Loucy (cell line): Measurements from ENCODE around the gene KIF16B.

Experiments used
- H2AFZ ChIP-seq: fragments of 200-600 bp; sonication (generic); 2 replicates; pipeline ENCODE4 v1.6.0; 2016; ENCODE audit warnings: antibody characterized with exemption, mild to moderate bottlenecking, low read length, moderate library complexity
- H3F3A ChIP-seq: fragments of 200-600 bp; 2 replicates; pipeline ENCODE4 v1.6.0; 2016; ENCODE audit warnings: antibody characterized with exemption, low read depth, mild to moderate bottlenecking
- H3K27me3 ChIP-seq: fragments of 200-600 bp; sonication (generic); 2 replicates; pipeline ENCODE4 v1.6.1; 2014; ENCODE audit warnings: low read length, mild to moderate bottlenecking; ENCODE audit not compliant: insufficient read depth, poor library complexity, severe bottlenecking
- H3K36me3 ChIP-seq: fragments of 200-600 bp; sonication (generic); 2 replicates; pipeline ENCODE4 v1.6.1; 2016; ENCODE audit warnings: low read length; ENCODE audit not compliant: insufficient read depth
- H3K4me1 ChIP-seq: fragments of 200-600 bp; sonication (generic); 2 replicates; pipeline ENCODE4 v1.5.1; 2014; ENCODE audit warnings: low read length, mild to moderate bottlenecking; ENCODE audit not compliant: insufficient read depth, poor library complexity, severe bottlenecking
- H3K4me2 ChIP-seq: fragments of 200-600 bp; sonication (generic); 2 replicates; pipeline ENCODE4 v1.6.0; 2014; ENCODE audit warnings: antibody characterized with exemption, low read length, low read depth, mild to moderate bottlenecking; ENCODE audit not compliant: poor library complexity, severe bottlenecking
- H3K4me3 ChIP-seq: fragments of 200-600 bp; sonication (generic); 2 replicates; pipeline ENCODE4 v1.5.1; 2014; ENCODE audit warnings: low read length, mild to moderate bottlenecking, mixed read lengths; ENCODE audit not compliant: poor library complexity, severe bottlenecking
- H3K79me2 ChIP-seq: fragments of 200-600 bp; sonication (generic); 2 replicates; pipeline ENCODE4 v1.6.1; 2014; ENCODE audit warnings: low read length; ENCODE audit not compliant: insufficient read depth
- H3K9ac ChIP-seq: fragments of 200-600 bp; sonication (generic); 2 replicates; pipeline ENCODE4 v1.6.0; 2014; ENCODE audit warnings: mild to moderate bottlenecking, low read depth, low read length, moderate library complexity; ENCODE audit not compliant: poor library complexity, severe bottlenecking
- H3K9me2 ChIP-seq: fragments of 200-600 bp; sonication (generic); replicated peaks from 2 replicates; pipeline ENCODE4 v1.6.1; 2016; ENCODE audit warnings: low read depth, low read length, mixed read lengths
- H3K9me3 ChIP-seq: fragments of 200-600 bp; sonication (generic); 2 replicates; pipeline ENCODE4 v1.6.1; 2014; ENCODE audit warnings: mild to moderate bottlenecking, antibody characterized with exemption, low read length, low read depth; ENCODE audit not compliant: insufficient read depth
- H4K20me1 ChIP-seq: fragments of 200-600 bp; sonication (generic); 2 replicates; pipeline ENCODE4 v1.6.0; 2014; ENCODE audit warnings: antibody characterized with exemption, low read length, mild to moderate bottlenecking; ENCODE audit not compliant: insufficient read depth, poor library complexity, severe bottlenecking
- EZH2phosphoT487 ChIP-seq: fragments of 200-600 bp; IDR thresholded peaks from 2 replicates; pipeline ENCODE4 v1.6.1; 2018; ENCODE audit warnings: antibody characterized with exemption, mild to moderate bottlenecking, moderate library complexity, borderline replicate concordance
- TF ChIP-seq, protein P1 (sequence below): fragments of 200-600 bp; sonication (generic); conservative IDR thresholded peaks from 2 replicates; pipeline ENCODE4 v1.5.1; 2014; ENCODE audit warnings: mild to moderate bottlenecking, antibody characterized with exemption, low read length

The KIF16B gene

GRCh38 chr20:16621435-16622141 is 48.3 kb upstream of the KIF16B start:
- TF ChIP-seq, protein P1, sequence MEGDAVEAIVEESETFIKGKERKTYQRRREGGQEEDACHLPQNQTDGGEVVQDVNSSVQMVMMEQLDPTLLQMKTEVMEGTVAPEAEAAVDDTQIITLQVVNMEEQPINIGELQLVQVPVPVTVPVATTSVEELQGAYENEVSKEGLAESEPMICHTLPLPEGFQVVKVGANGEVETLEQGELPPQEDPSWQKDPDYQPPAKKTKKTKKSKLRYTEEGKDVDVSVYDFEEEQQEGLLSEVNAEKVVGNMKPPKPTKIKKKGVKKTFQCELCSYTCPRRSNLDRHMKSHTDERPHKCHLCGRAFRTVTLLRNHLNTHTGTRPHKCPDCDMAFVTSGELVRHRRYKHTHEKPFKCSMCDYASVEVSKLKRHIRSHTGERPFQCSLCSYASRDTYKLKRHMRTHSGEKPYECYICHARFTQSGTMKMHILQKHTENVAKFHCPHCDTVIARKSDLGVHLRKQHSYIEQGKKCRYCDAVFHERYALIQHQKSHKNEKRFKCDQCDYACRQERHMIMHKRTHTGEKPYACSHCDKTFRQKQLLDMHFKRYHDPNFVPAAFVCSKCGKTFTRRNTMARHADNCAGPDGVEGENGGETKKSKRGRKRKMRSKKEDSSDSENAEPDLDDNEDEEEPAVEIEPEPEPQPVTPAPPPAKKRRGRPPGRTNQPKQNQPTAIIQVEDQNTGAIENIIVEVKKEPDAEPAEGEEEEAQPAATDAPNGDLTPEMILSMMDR, result no peak
- no peak for TF ChIP-seq EZH2phosphoT487
- Histone ChIP-seq H3K4me1 (no peaks in the 10 kb centered on the region), H4K20me1 (no peaks in the 10 kb centered on the region), H3F3A (no peaks in the 10 kb centered on the region), H2AFZ (no peak overlapping the region), H3K79me2 (no peaks in the 10 kb centered on the region), H3K27me3 (no peaks in the 10 kb centered on the region), H3K4me3 (no peak overlapping the region), H3K9me2 (no peaks in the 10 kb centered on the region), H3K9me3 (no peaks in the 10 kb centered on the region; the same call in 1 of the 2 replicates), H3K36me3 (no peaks in the 10 kb centered on the region), H3K9ac (no peak overlapping the region), H3K4me2 (no peak overlapping the region)

DNA sequence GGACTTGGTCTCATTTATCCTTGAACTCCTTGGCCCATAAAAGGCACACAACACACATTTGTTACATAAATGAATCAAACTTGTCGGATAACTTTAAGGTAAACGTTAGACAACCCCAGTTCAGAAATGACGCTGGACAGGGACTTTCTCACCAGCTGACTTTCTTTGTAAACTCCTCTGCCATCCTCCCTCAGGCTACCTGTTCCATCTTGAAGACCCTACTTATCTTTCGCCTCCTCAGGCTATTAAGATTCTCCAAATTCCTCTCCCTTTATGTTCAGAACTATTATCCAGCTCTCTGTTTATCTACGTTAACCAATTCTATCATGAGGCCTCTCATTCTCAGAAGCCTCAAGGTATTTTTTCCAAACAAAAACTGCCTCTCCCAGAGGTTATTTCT is 47.7 kb upstream of the KIF16B start:
- Histone ChIP-seq H3K4me1 (no peaks in the 10 kb centered on the region), H3K9me2 (no peaks in the 10 kb centered on the region), H3K79me2 (no peaks in the 10 kb centered on the region), H3K9me3 (no peaks in the 10 kb centered on the region; the same call in 1 of the 2 replicates), H4K20me1 (no peaks in the 10 kb centered on the region), H3F3A (no peaks in the 10 kb centered on the region), H3K9ac (no peak overlapping the region), H3K36me3 (no peaks in the 10 kb centered on the region), H3K27me3 (no peaks in the 10 kb centered on the region), H2AFZ (no peak overlapping the region), H3K4me3 (no peak overlapping the region), H3K4me2 (no peak overlapping the region)
- TF ChIP-seq, protein P1, result no peak
- TF ChIP-seq EZH2phosphoT487, result no peak

GRCh38 chr20:16619953-16620352 is 46.7 kb upstream of the KIF16B start:
- no peaks in the 10 kb centered on the region for H3K79me2 ChIP-seq
- no peaks in the 10 kb centered on the region for H3F3A ChIP-seq
- H4K20me1 ChIP-seq, result no peaks in the 10 kb centered on the region
- H3K9me2 ChIP-seq, result no peaks in the 10 kb centered on the region
- H3K4me1 ChIP-seq, result no peaks in the 10 kb centered on the region
- no peak overlapping the region for H3K4me3 ChIP-seq
- no peak overlapping the region for H3K9ac ChIP-seq
- no peaks in the 10 kb centered on the region for H3K36me3 ChIP-seq
- H3K4me2 ChIP-seq, result no peak overlapping the region
- no peak for TF ChIP-seq EZH2phosphoT487
- TF ChIP-seq, protein P1, result no peak
- no peak overlapping the region for H2AFZ ChIP-seq
- H3K27me3 ChIP-seq, result no peaks in the 10 kb centered on the region
- H3K9me3 ChIP-seq, result no peaks in the 10 kb centered on the region; the same call in 1 of the 2 replicates
